ENCODE measurements around the gene BCL7C. TPM values are rescaled to one million over a fixed set of nuclear protein-coding genes. Genes with fewer than 3 reads are reported as not detected.
A peak's percentile ranks its signal among the peaks of the same experiment; 100 is the strongest.

The BCL7C gene
- total and polyA plus RNA-seq, 2 of the 8 experiments (the other 6 are each of a cell fraction or from before 2014, with no cell fraction given): 8.6 to 17.2 TPM

GRCh38 chr16:30927789-30928378, 34.0 kb upstream of the BCL7C start:
- no peak overlapping the region for H2BK20ac ChIP-seq (ENCODE audit: low read length)
- peak; percentile 76 to 85 for DNase-seq (ENCODE audit: low read depth in 1 of 2, low spot score in 2 of 2)
- no peak overlapping the region for H3K4me3 ChIP-seq (ENCODE audit: extremely low read depth in 1 of 4, insufficient read depth in 2 of 4, low read depth in 3 of 4, low read length in 4 of 4)
- 0 out of 2 replicates have a peak overlapping the region, but pooled peaks have one; percentile 8 for H3K27ac ChIP-seq (ENCODE audit: low read depth, low read length)
- H4K91ac ChIP-seq (replicated peaks; ENCODE audit: insufficient read length, low read length): no peak overlapping the region
- peaks cover 3 to 5% of the 10 kb centered on the region in 2 experiments for H4K20me1 ChIP-seq (replicated peaks in 1 of 2; ENCODE audit: control insufficient read depth in 1 of 2, insufficient read depth in 2 of 2, low read length in 2 of 2)
- H2BK15ac ChIP-seq (ENCODE audit: low read length): no peak overlapping the region
- no peaks in the 10 kb centered on the region for H3K9me3 ChIP-seq (ENCODE audit: insufficient read depth in 2 of 2, low read depth in 1 of 2, low read length in 1 of 2)
- TF ChIP-seq KDM1A (IDR thresholded peaks at IDR 0.05; ENCODE audit: borderline replicate concordance, low read length) (no peak), SP4 (IDR thresholded peaks at IDR 0.05; ENCODE audit: low read length) (0 out of 2 replicates have a peak, but pooled peaks have one; percentile 60), SIN3A (conservative IDR thresholded peaks at IDR 0.05 in 1 of 2, IDR thresholded peaks at IDR 0.05 in 1 of 2; ENCODE audit: low read depth in 1 of 2, low read length in 2 of 2) (0 out of 4 replicates have a peak, but pooled peaks of 1 of the 2 experiments have one; percentile 28), NRF1 (IDR thresholded peaks at IDR 0.05; ENCODE audit: low read depth, low read length) (peak; percentile 84), SIX5 (IDR thresholded peaks at IDR 0.05; ENCODE audit: low read depth, low read length) (peak; percentile 77), CHD2 (IDR thresholded peaks at IDR 0.05; ENCODE audit: low read length) (no peak), POLR2AphosphoS5 (IDR thresholded peaks at IDR 0.05; ENCODE audit: low read depth, low read length) (peak; percentile 68; the same call in 1 of the 2 replicates), BACH1 (IDR thresholded peaks at IDR 0.05; ENCODE audit: low read length) (0 out of 2 replicates have a peak, but pooled peaks have one; percentile 4), YY1 (IDR thresholded peaks at IDR 0.05; ENCODE audit: low read depth, low read length) (0 out of 2 replicates have a peak, but pooled peaks have one; percentile 21)
- TF ChIP-seq, protein P1, sequence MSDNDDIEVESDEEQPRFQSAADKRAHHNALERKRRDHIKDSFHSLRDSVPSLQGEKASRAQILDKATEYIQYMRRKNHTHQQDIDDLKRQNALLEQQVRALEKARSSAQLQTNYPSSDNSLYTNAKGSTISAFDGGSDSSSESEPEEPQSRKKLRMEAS (IDR thresholded peaks at IDR 0.05): 0 out of 2 replicates have a peak, but pooled peaks have one; percentile 39
- H3K56ac ChIP-seq (replicated peaks; ENCODE audit: insufficient read length, low read depth, low read length): no peak overlapping the region
- no peak overlapping the region for H2BK120ac ChIP-seq (replicated peaks; ENCODE audit: low read depth, low read length)
- FAIRE-seq: peak; percentile 87
- POLR2A ChIA-PET (ENCODE audit: partially characterized antibody): interaction anchor here (0.8 to 8.2 kb wide), 7 partner anchors 9 to 153 kb away, joined by 3 to 105 read pairs (median 4); no protein-coding TSS in a partner anchor
- H3K27me3 ChIP-seq (replicated peaks in 1 of 4; ENCODE audit: control insufficient read depth in 3 of 4, extremely low read depth in 1 of 4, insufficient read depth in 3 of 4, low read length in 3 of 4): no peaks in the 10 kb centered on the region
- H3K79me2 ChIP-seq (ENCODE audit: control insufficient read depth in 1 of 2, insufficient read depth in 2 of 2, low read length in 2 of 2): peaks cover 0 to 10% of the 10 kb centered on the region in 2 experiments; a peak in 2 of 4 replicates
- peaks cover 3% of the 10 kb centered on the region; the same call in 1 of the 2 replicates for H3K23me2 ChIP-seq (ENCODE audit: low read depth, low read length)
- no peak overlapping the region for H2AK5ac ChIP-seq (ENCODE audit: low read depth, low read length)
- H3K4me1 ChIP-seq (replicated peaks in 1 of 4; ENCODE audit: control insufficient read depth in 3 of 4, insufficient read depth in 4 of 4, low read length in 3 of 4): peaks cover 0 to 9% (median 2%) of the 10 kb centered on the region in 4 experiments; a peak in 4 of 7 replicates
- H3K36me3 ChIP-seq (ENCODE audit: control insufficient read depth in 2 of 4, insufficient read depth in 4 of 4, low read length in 3 of 4): peaks cover 8 to 41% (median 26%) of the 10 kb centered on the region in 4 experiments; a peak in 7 of 8 replicates
- no peak overlapping the region for H2AFZ ChIP-seq (ENCODE audit: low read length)
- no peak overlapping the region; a peak in 1 of 4 replicates for H3K4me2 ChIP-seq (ENCODE audit: insufficient read depth in 1 of 2, low read depth in 2 of 2, low read length in 2 of 2)
- H3K18ac ChIP-seq (ENCODE audit: extremely low read depth, low read length): no peak overlapping the region
- CTCF ChIA-PET (ENCODE audit: partially characterized antibody): interaction anchor here (3.6 to 4.4 kb wide), 2 partner anchors 7 to 14 kb away, joined by 21 to 33 read pairs; no protein-coding TSS in a partner anchor
- no peak overlapping the region; the same call in 1 of the 2 replicates for H2BK5ac ChIP-seq (ENCODE audit: low read depth, low read length)
- H3K4ac ChIP-seq (replicated peaks; ENCODE audit: insufficient read length, low read depth, low read length): no peak overlapping the region
- 61% methylated on average over 6 of the region's 15 CpGs; no CpG with 5 or more reads in 1 of the 2 experiments for WGBS, 2 experiments (ENCODE audit: extremely low coverage in 1 of 2, insufficient coverage in 1 of 2, insufficient read length in 1 of 2, insufficient replicate concordance in 2 of 2, low coverage in 1 of 2, low lambda C conversion rate in 2 of 2, missing lambda C conversion rate in 1 of 2)
- H3K9ac ChIP-seq (replicated peaks in 1 of 4; ENCODE audit: extremely low read depth in 1 of 4, low read depth in 3 of 4, low read length in 3 of 4): no peak overlapping the region
- no peak overlapping the region for H3K14ac ChIP-seq (ENCODE audit: insufficient read length)
- no peak overlapping the region for H2BK12ac ChIP-seq (ENCODE audit: low read depth, low read length)
- no peak overlapping the region for H4K8ac ChIP-seq (ENCODE audit: extremely low read depth, insufficient read depth, low read length)
- peaks cover 7% of the 10 kb centered on the region for H3K79me1 ChIP-seq (ENCODE audit: low read depth, low read length)
- H3K23ac ChIP-seq (ENCODE audit: insufficient read length): no peak overlapping the region
- H4K5ac ChIP-seq (ENCODE audit: insufficient read length, low read depth, low read length): no peak overlapping the region
